Gastrocnemius medialis (tissue), 4 donors: ENCODE measurements around the gene GM2A.
"Not testable (repeated sequence)": the region's sequence is repeated elsewhere in the genome, so short reads cannot be mapped to it uniquely, and the experiment has no call there.

Experiments used
- POLR2A ChIP-seq, 2 donors: fragments of 450-650 bp; IDR thresholded peaks; one replicate each; pipeline ENCODE4 v1.6.1; 2017; ENCODE audit warnings: antibody characterized with exemption in 2 of 2, mild to moderate bottlenecking in 2 of 2, moderate library complexity in 2 of 2
- TF ChIP-seq, protein P1 (sequence below), 5 experiments: fragments of 450-650 bp in 3 of 5; fragments of 200-600 bp in 2 of 5; sonication (generic) in 2 of 5; IDR thresholded peaks in 4 of 5; conservative IDR thresholded peaks in 1 of 5; 1 replicate in 4 of 5; 2 replicates in 1 of 5; pipeline ENCODE4 v1.5.1; 2016 to 2019; ENCODE audit warnings: antibody characterized with exemption in 5 of 5, mild to moderate bottlenecking in 3 of 5, moderate library complexity in 3 of 5

DNA sequence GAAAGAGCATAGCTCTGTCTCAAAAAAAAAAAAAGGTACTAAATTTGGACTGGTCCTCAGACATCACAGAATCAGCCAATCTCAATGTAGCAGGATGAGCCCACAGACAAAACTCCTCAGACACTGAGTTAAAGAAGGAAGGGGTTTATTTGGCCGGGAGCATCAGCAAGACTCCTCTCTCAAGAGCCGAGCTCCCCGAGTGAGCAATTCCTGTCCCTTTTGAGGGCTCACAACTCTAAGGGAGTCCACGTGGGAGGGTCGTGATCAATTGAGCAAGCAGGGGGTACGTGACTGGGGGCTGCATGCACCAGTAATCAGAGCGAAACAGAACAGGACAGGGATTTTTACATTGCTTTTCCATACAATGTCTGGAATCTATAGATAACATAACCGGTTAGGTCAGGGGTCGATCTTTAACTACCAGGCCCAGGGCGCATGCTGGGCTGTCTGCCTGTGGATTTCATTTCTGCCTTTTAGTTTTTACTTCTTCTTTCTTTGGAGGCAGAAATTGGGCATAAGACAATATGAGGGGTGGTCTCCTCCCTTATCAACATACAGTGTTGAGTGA lies 12.6 kb upstream of the GM2A start:
- TF ChIP-seq, protein P1, sequence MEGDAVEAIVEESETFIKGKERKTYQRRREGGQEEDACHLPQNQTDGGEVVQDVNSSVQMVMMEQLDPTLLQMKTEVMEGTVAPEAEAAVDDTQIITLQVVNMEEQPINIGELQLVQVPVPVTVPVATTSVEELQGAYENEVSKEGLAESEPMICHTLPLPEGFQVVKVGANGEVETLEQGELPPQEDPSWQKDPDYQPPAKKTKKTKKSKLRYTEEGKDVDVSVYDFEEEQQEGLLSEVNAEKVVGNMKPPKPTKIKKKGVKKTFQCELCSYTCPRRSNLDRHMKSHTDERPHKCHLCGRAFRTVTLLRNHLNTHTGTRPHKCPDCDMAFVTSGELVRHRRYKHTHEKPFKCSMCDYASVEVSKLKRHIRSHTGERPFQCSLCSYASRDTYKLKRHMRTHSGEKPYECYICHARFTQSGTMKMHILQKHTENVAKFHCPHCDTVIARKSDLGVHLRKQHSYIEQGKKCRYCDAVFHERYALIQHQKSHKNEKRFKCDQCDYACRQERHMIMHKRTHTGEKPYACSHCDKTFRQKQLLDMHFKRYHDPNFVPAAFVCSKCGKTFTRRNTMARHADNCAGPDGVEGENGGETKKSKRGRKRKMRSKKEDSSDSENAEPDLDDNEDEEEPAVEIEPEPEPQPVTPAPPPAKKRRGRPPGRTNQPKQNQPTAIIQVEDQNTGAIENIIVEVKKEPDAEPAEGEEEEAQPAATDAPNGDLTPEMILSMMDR (IDR thresholded peaks at IDR 0.05 in 4 of 5, conservative IDR thresholded peaks at IDR 0.05 in 1 of 5): not testable (repeated sequence)
- TF ChIP-seq POLR2A (IDR thresholded peaks at IDR 0.05): not testable (repeated sequence)
